Spleen (tissue), 11 donors: ENCODE data around the gene DAB2IP. TPM values are rescaled to one million over a fixed set of nuclear protein-coding genes. Genes with fewer than 3 reads are reported as not detected.
A peak's percentile ranks its signal among the peaks of the same experiment; 100 is the strongest.
"Not testable (repeated sequence)": the region's sequence is repeated elsewhere in the genome, so short reads cannot be mapped to it uniquely, and the experiment has no call there.

Experiments
- DNase-seq: peaks from one replicate; pipeline ENCODE4 v3.0.0-alpha.2; 2020
- H3K27ac ChIP-seq, 8 donors: fragments of 200-600 bp; sonication (generic) in 7 of 8; 1 replicate in 4 of 8; 2 replicates in 4 of 8; pipeline versions ENCODE4 v1.5.0 to v1.8.0; 2016 to 2021; ENCODE audit warnings: inconsistent platforms in 4 of 8, mild to moderate bottlenecking in 4 of 8, moderate library complexity in 1 of 8
- H3K27me3 ChIP-seq, 7 donors: fragments of 200-600 bp; sonication (generic) in 6 of 7; replicated peaks in 1 of 7; 1 replicate in 4 of 7; 2 replicates in 3 of 7; pipeline versions ENCODE4 v1.5.0 to v1.8.0; 2016 to 2021; ENCODE audit warnings: inconsistent platforms in 3 of 7, mild to moderate bottlenecking in 1 of 7
- H3K36me3 ChIP-seq, 6 donors: fragments of 200-600 bp; sonication (generic) in 5 of 6; 1 replicate in 4 of 6; 2 replicates in 2 of 6; pipeline versions ENCODE4 v1.5.0 to v1.8.0; 2016 to 2021; ENCODE audit warnings: inconsistent platforms in 2 of 6
- H3K4me1 ChIP-seq, 6 donors: fragments of 200-600 bp; sonication (generic) in 5 of 6; 1 replicate in 3 of 6; 2 replicates in 3 of 6; pipeline versions ENCODE4 v1.5.0 to v1.8.0; 2016 to 2021; ENCODE audit warnings: inconsistent platforms in 3 of 6
- H3K4me3 ChIP-seq, 8 donors: fragments of 200-600 bp; sonication (generic) in 7 of 8; 1 replicate in 4 of 8; 2 replicates in 4 of 8; pipeline versions ENCODE4 v1.5.0 to v1.8.0; 2016 to 2021; ENCODE audit warnings: inconsistent platforms in 4 of 8, mild to moderate bottlenecking in 4 of 8, moderate library complexity in 2 of 8
- H3K9me3 ChIP-seq, 8 donors: fragments of 200-600 bp; sonication (generic) in 7 of 8; 1 replicate in 4 of 8; 2 replicates in 4 of 8; pipeline versions ENCODE4 v1.5.0 to v1.8.0; 2016 to 2021; ENCODE audit warnings: inconsistent platforms in 4 of 8
- CTCF ChIP-seq, 11 experiments: fragments of 200-600 bp in 7 of 11; fragments of 450-650 bp in 4 of 11; sonication (generic) in 4 of 11; IDR thresholded peaks in 8 of 11; conservative IDR thresholded peaks in 3 of 11; 1 replicate in 7 of 11; 2 replicates in 4 of 11; pipeline versions ENCODE4 v1.4.0 to v1.8.0; 2016 to 2021; ENCODE audit warnings: antibody characterized with exemption in 11 of 11, inconsistent platforms in 4 of 11, mild to moderate bottlenecking in 1 of 11
- POLR2A ChIP-seq, 3 donors: fragments of 450-650 bp; IDR thresholded peaks; one replicate each; pipeline ENCODE4 v1.5.1; 2017; ENCODE audit warnings: antibody characterized with exemption in 3 of 3, mild to moderate bottlenecking in 1 of 3
- POLR2AphosphoS5 ChIP-seq, 3 donors: sonication (generic); formaldehyde crosslinking; IDR thresholded peaks; one replicate each; pipeline ENCODE4 v1.5.1; 2017; ENCODE audit warnings: antibody characterized with exemption in 3 of 3
- WGBS, 5 donors: extraction: QIAGEN DNeasy Blood & Tissue Kit in 3 of 5; methylation state at CpG; one replicate each; pipeline versions ENCODE4 v1.1.5 to v1.1.7; 2013 to 2018; 5-methylcytosine and 5-hydroxymethylcytosine counted together
- intact Hi-C: fragments of 100-400 bp; cut with DNase I; formaldehyde crosslinking; loops from one replicate; pipeline ENCODE4 v1.15.0; 2023; ENCODE audit warnings: low total_unique reads
- polyA plus RNA-seq, 3 donors: library from polyadenylated mRNA; stranded (reverse); fragments of 200-250 nt; gene quantifications; one replicate each; pipeline ENCODE4 v1.2.1, GENCODE V29; 2013
- total RNA-seq, 7 donors: library from RNA; depleted of rRNA in 3 of 7; stranded (reverse); fragments of >200 nt in 3 of 7; fragmentation: NEBNext Ultra II Directional in 4 of 7; extraction: Animal tissue kit (Norgen Biotek cat#: 25700) in 4 of 7; gene quantifications; one replicate each; pipeline versions ENCODE4 v1.1.0 to v1.2.1, GENCODE V29; 2016 to 2021
- donor health status: healthy with polysubstance abuse.
- donor health status: DM: no; HTN: no; CAD: no; lungs with moderate emphysema.
- donor health status: DM: no; HTN: no; CAD: no.
- donor health status: Bipolar disorder and iron deficiency.
- donor health status: healthy.
- donor health status: DM: no; HTN: no; CAD: no.
- donor health status: DM: yes; HTN: yes; CAD: no.

DAB2IP gene
- total and polyA plus RNA-seq, 10 donors, result 5.0 to 83.0 (median 38.1) TPM

- 82 to 94% (median 92%) methylated on average over 8 of the region's 8 CpGs for WGBS, 5 donors
- Histone ChIP-seq H3K27ac (no peak overlapping the region), H3K9me3 (no peaks in the 10 kb centered on the region), H3K27me3 (no peaks in the 10 kb centered on the region), H3K36me3 (peaks cover 0 to 36% (median 8%) of the 10 kb centered on the region in 6 donors), H3K4me1 (peaks cover 0 to 22% (median 6%) of the 10 kb centered on the region in 6 donors), H3K4me3 (no peak overlapping the region)
- no peak for DNase-seq
- intact Hi-C loops, result no loop called here
- TF ChIP-seq POLR2A (IDR thresholded peaks at IDR 0.05) (no peak), POLR2AphosphoS5 (IDR thresholded peaks at IDR 0.05) (no peak), CTCF (IDR thresholded peaks at IDR 0.05 in 8 of 11, conservative IDR thresholded peaks at IDR 0.05 in 3 of 11) (no peak)
Observed at GRCh38 chr9:121786998-121787422, 135.6 kb downstream of the DAB2IP start.

GRCh38 chr9:121788686-121789366 lies 137.4 kb downstream of the DAB2IP start:
- H3K27me3 ChIP-seq, result no peaks in the 10 kb centered on the region
- no peaks in the 10 kb centered on the region for H3K9me3 ChIP-seq
- peaks cover 0 to 6% (median 2%) of the 10 kb centered on the region in 6 donors for H3K4me1 ChIP-seq
- no peak overlapping the region for H3K4me3 ChIP-seq
- no peak for DNase-seq
- WGBS, 5 donors, result 90 to 97% (median 91%) methylated on average over 15 of the region's 15 CpGs
- intact Hi-C loops, result no loop called here
- H3K36me3 ChIP-seq, result peaks cover 0 to 18% (median under 1%) of the 10 kb centered on the region in 6 donors
- TF ChIP-seq POLR2A (IDR thresholded peaks at IDR 0.05) (no peak), CTCF (IDR thresholded peaks at IDR 0.05 in 8 of 11, conservative IDR thresholded peaks at IDR 0.05 in 3 of 11) (no peak), POLR2AphosphoS5 (IDR thresholded peaks at IDR 0.05) (no peak)
- H3K27ac ChIP-seq, result no peak overlapping the region

- H3K9me3 ChIP-seq, result no peaks in the 10 kb centered on the region
- no peaks in the 10 kb centered on the region for H3K4me1 ChIP-seq
- no peak for TF ChIP-seq CTCF (IDR thresholded peaks at IDR 0.05 in 8 of 11, conservative IDR thresholded peaks at IDR 0.05 in 3 of 11)
- intact Hi-C loops, result no loop called here
- WGBS, 5 donors, result 70 to 89% (median 87%) methylated on average over 8 to 14 of the region's 14 CpGs
- H3K36me3 ChIP-seq, result no peaks in the 10 kb centered on the region
- no peak overlapping the region for H3K27ac ChIP-seq
- H3K27me3 ChIP-seq, result no peaks in the 10 kb centered on the region
- no peak for DNase-seq
- H3K4me3 ChIP-seq, result no peak overlapping the region
Observed at GRCh38 chr9:121790841-121791240, 139.4 kb downstream of the DAB2IP start.

- WGBS, 5 donors, result 86 to 92% (median 89%) methylated on average over 10 of the region's 10 CpGs
- intact Hi-C loops, H3K27ac ChIP-seq, H3K36me3 ChIP-seq, H3K27me3 ChIP-seq, H3K4me1 ChIP-seq, H3K4me3 ChIP-seq, DNase-seq, H3K9me3 ChIP-seq: not testable (repeated sequence)
Observed at GRCh38 chr9:121792476-121792875, 141.0 kb downstream of the DAB2IP start.

GRCh38 chr9:121794334-121794733 lies 142.9 kb downstream of the DAB2IP start:
- H3K4me1 ChIP-seq, intact Hi-C loops, H3K4me3 ChIP-seq, H3K9me3 ChIP-seq, H3K27me3 ChIP-seq, H3K36me3 ChIP-seq, H3K27ac ChIP-seq: not testable (repeated sequence)
- DNase-seq, result peak; percentile 7
- WGBS, 5 donors, result 58 to 89% (median 86%) methylated on average over 6 of the region's 6 CpGs
